NT2/D1 (cell line): ENCODE measurements around the gene GCLM.
"Not testable (repeated sequence)": the region's sequence is repeated elsewhere in the genome, so short reads cannot be mapped to it uniquely, and the experiment has no call there.

Experiments
- DNase-seq: peaks from one replicate; pipeline ENCODE4 v3.0.0-alpha.2; 2011; ENCODE audit warnings: low read depth, low spot score
- H3K27me3 ChIP-seq: 2 replicates; pipeline ENCODE4 v1.6.0; 2011; ENCODE audit warnings: mild to moderate bottlenecking; ENCODE audit not compliant: insufficient read length, insufficient read depth
- H3K36me3 ChIP-seq: 2 replicates; pipeline ENCODE4 v1.6.1; 2011; ENCODE audit warnings: mild to moderate bottlenecking, low read length, mixed read lengths; ENCODE audit not compliant: insufficient read depth, insufficient read length
- H3K4me1 ChIP-seq: 2 replicates; pipeline ENCODE4 v1.5.1; 2011; ENCODE audit not compliant: insufficient read depth, insufficient read length
- H3K4me3 ChIP-seq: 2 replicates; pipeline ENCODE4 v1.5.1; 2011; ENCODE audit warnings: low read depth; ENCODE audit not compliant: insufficient read length
- H3K9ac ChIP-seq: 2 replicates; pipeline ENCODE4 v1.6.0; 2011; ENCODE audit warnings: low read depth; ENCODE audit not compliant: insufficient read length
- H3K9me3 ChIP-seq: 2 replicates; pipeline ENCODE4 v1.5.1; 2011; ENCODE audit warnings: mild to moderate bottlenecking, low read length; ENCODE audit not compliant: insufficient read depth
- SUZ12 ChIP-seq: IDR thresholded peaks from 2 replicates; pipeline ENCODE4 v1.6.1; 2011; ENCODE audit not compliant: insufficient read length, insufficient read depth; ENCODE audit errors: extremely low read depth
- YY1 ChIP-seq: IDR thresholded peaks from 2 replicates; pipeline ENCODE4 v1.6.1; 2011; ENCODE audit not compliant: insufficient read length, insufficient read depth
- ZNF274 ChIP-seq: IDR thresholded peaks from 2 replicates; pipeline ENCODE4 v1.6.1; 2011; ENCODE audit warnings: mild to moderate bottlenecking, low read depth, low read length

Gene GCLM

GRCh38 chr1:93937997-93938396 is 28.8 kb upstream of the GCLM start:
- Histone ChIP-seq H3K4me1 (no peaks in the 10 kb centered on the region), H3K27me3 (no peaks in the 10 kb centered on the region), H3K4me3 (no peak overlapping the region), H3K9ac (no peak overlapping the region), H3K36me3 (no peaks in the 10 kb centered on the region), H3K9me3 (no peaks in the 10 kb centered on the region)
- no peak for TF ChIP-seq YY1
- DNase-seq = no peak

- H3K4me3 ChIP-seq = no peak overlapping the region
- no peak for TF ChIP-seq SUZ12
- no peak for TF ChIP-seq YY1
- no peak for TF ChIP-seq ZNF274
- H3K36me3 ChIP-seq = no peaks in the 10 kb centered on the region
- no peak for DNase-seq
- H3K27me3 ChIP-seq = no peaks in the 10 kb centered on the region
- H3K9me3 ChIP-seq = no peaks in the 10 kb centered on the region
- H3K4me1 ChIP-seq = no peaks in the 10 kb centered on the region
- no peak overlapping the region for H3K9ac ChIP-seq
Measured at GRCh38 chr1:93925206-93925605, 16.0 kb upstream of the GCLM start.

GRCh38 chr1:93919780-93920179 is 10.6 kb upstream of the GCLM start:
- Histone ChIP-seq H3K9me3 (peaks cover 18% of the 10 kb centered on the region), H3K27me3 (no peaks in the 10 kb centered on the region), H3K4me3 (no peak overlapping the region), H3K4me1 (no peaks in the 10 kb centered on the region), H3K9ac (no peak overlapping the region), H3K36me3 (no peaks in the 10 kb centered on the region)
- DNase-seq = no peak
- TF ChIP-seq SUZ12 (no peak), ZNF274 (no peak)

- Histone ChIP-seq H3K9me3 (peaks cover 18% of the 10 kb centered on the region), H3K27me3 (no peaks in the 10 kb centered on the region), H3K4me3 (no peak overlapping the region), H3K36me3 (no peaks in the 10 kb centered on the region), H3K9ac (no peak overlapping the region), H3K4me1 (no peaks in the 10 kb centered on the region)
- TF ChIP-seq ZNF274 = no peak
- no peak for TF ChIP-seq YY1
- no peak for TF ChIP-seq SUZ12
- DNase-seq = no peak
Measured at GRCh38 chr1:93917302-93917701, 8.1 kb upstream of the GCLM start.

GRCh38 chr1:93910880-93911279 is 1.6 kb upstream of the GCLM start:
- DNase-seq, H3K9ac ChIP-seq, H3K9me3 ChIP-seq, H3K4me3 ChIP-seq, H3K4me1 ChIP-seq, H3K36me3 ChIP-seq: not testable (repeated sequence)
- peaks cover 14% of the 10 kb centered on the region for H3K27me3 ChIP-seq

GRCh38 chr1:93910305-93910704 is 1.1 kb upstream of the GCLM start:
- no peak for DNase-seq
- TF ChIP-seq SUZ12 = no peak
- no peak for TF ChIP-seq YY1
- no peak for TF ChIP-seq ZNF274
- no peak overlapping the region for H3K9ac ChIP-seq
- H3K4me3 ChIP-seq = no peak overlapping the region
- H3K4me1 ChIP-seq = peaks cover 2% of the 10 kb centered on the region
- no peaks in the 10 kb centered on the region for H3K9me3 ChIP-seq
- peaks cover 3% of the 10 kb centered on the region for H3K36me3 ChIP-seq
- H3K27me3 ChIP-seq = peaks cover 14% of the 10 kb centered on the region

- DNase-seq = peak; percentile 11
- H3K4me3 ChIP-seq = peak overlapping the region; percentile 94
- H3K27me3 ChIP-seq = peaks cover 14% of the 10 kb centered on the region
- H3K4me1 ChIP-seq = peaks cover 2% of the 10 kb centered on the region
- H3K36me3 ChIP-seq = peaks cover 3% of the 10 kb centered on the region
- no peak for TF ChIP-seq ZNF274
- no peak for TF ChIP-seq SUZ12
- peak overlapping the region; percentile 92 for H3K9ac ChIP-seq
- H3K9me3 ChIP-seq = no peaks in the 10 kb centered on the region
Measured at GRCh38 chr1:93908394-93909145, 660 bp downstream of the GCLM start.

- H3K36me3 ChIP-seq = peaks cover 3% of the 10 kb centered on the region
- H3K4me3 ChIP-seq = peak overlapping the region; percentile 4
- H3K9me3 ChIP-seq = no peaks in the 10 kb centered on the region
- H3K4me1 ChIP-seq = peaks cover 2% of the 10 kb centered on the region
- H3K9ac ChIP-seq = peak overlapping the region; percentile 61
- no peak for TF ChIP-seq SUZ12
- no peak for TF ChIP-seq YY1
- TF ChIP-seq ZNF274 = no peak
- H3K27me3 ChIP-seq = peaks cover 14% of the 10 kb centered on the region
- DNase-seq = no peak
Measured at GRCh38 chr1:93907718-93908117, 1.5 kb downstream of the GCLM start.
